T-helper 17 cell (primary cell): ENCODE data around the gene ENOPH1. TPM values are rescaled to one million over a fixed set of nuclear protein-coding genes. Genes with fewer than 3 reads are reported as not detected.

Experiments used
- ATAC-seq: fragments of 150-1000 bp; cut with Tn5 transposase; 2 replicates; pipeline ENCODE4 v1.10.0; 2021; ENCODE audit warnings: mild to moderate bottlenecking, moderate library complexity
- DNase-seq, 3 donors: peaks; one replicate each; pipeline versions ENCODE4 v3.0.0 to v3.0.0-alpha.2; 2020 to 2021
- H3K9me3 ChIP-seq: one replicate; pipeline ENCODE4 v1.7.0; 2013; ENCODE audit warnings: low read length, mild to moderate bottlenecking; ENCODE audit not compliant: control insufficient read depth, poor library complexity, severe bottlenecking
- H3K27ac Mint-ChIP-seq: one replicate; pipeline ENCODE4 v1.8.0; 2022; ENCODE audit warnings: mild to moderate bottlenecking, moderate library complexity, mixed read lengths
- H3K27me3 Mint-ChIP-seq: one replicate; pipeline ENCODE4 v1.8.0; 2022; ENCODE audit warnings: mixed read lengths
- H3K36me3 Mint-ChIP-seq: one replicate; pipeline ENCODE4 v1.8.0; 2022; ENCODE audit warnings: low read depth, mixed read lengths
- H3K4me1 Mint-ChIP-seq: one replicate; pipeline ENCODE4 v1.8.0; 2022; ENCODE audit warnings: mild to moderate bottlenecking, mixed read lengths
- H3K4me3 Mint-ChIP-seq: one replicate; pipeline ENCODE4 v1.8.0; 2022; ENCODE audit warnings: mild to moderate bottlenecking, moderate library complexity, mixed read lengths
- total RNA-seq, 4 donors: library from RNA in 2 of 4; stranded (reverse) in 2 of 4; gene quantifications; one replicate each; pipeline ENCODE4 v1.2.3 and lab custom pipeline; 2022 to 2026

ENOPH1 gene
- total RNA-seq, 2 donors from 2014 or later, result 18.3 to 22.4 TPM

DNA sequence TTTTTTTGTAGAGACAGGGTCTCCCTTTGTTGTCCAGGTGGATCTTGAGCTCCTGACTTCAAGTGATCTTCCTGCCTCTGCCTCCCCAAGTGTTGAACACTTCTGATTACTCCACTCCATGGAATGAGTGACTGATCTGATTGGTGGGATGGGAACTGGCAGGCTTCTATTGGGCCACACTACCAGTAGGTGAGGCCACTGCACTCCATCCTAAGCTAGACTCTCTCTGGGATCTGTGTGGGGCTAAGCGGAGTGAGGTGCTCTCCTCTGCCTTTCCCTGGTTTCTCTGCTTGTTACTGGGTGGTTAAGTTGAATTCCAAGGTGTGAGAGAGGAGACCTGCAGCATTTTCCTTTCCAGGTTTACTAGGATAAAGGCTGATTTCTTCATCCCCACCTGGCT, 58.7 kb downstream of the ENOPH1 start:
- Mint-ChIP-seq H3K27ac (no peak overlapping the region), H3K36me3 (no peaks in the 10 kb centered on the region), H3K4me1 (no peaks in the 10 kb centered on the region), H3K4me3 (no peak overlapping the region), H3K27me3 (no peaks in the 10 kb centered on the region)
- no peaks in the 10 kb centered on the region for H3K9me3 ChIP-seq
- ATAC-seq, result no peak
- DNase-seq, result no peak

- H3K36me3 Mint-ChIP-seq, result peaks cover 3% of the 10 kb centered on the region
- DNase-seq, result no peak
- no peak overlapping the region for H3K27ac Mint-ChIP-seq
- H3K9me3 ChIP-seq, result no peaks in the 10 kb centered on the region
- no peak for ATAC-seq
- no peaks in the 10 kb centered on the region for H3K4me1 Mint-ChIP-seq
- H3K27me3 Mint-ChIP-seq, result no peaks in the 10 kb centered on the region
- no peak overlapping the region for H3K4me3 Mint-ChIP-seq
These were observed 59.6 kb downstream of the ENOPH1 start for GRCh38 chr4:82489987-82490386.

GRCh38 chr4:82491251-82491960, 61.0 kb downstream of the ENOPH1 start:
- H3K36me3 Mint-ChIP-seq, result peaks cover 3% of the 10 kb centered on the region

DNA sequence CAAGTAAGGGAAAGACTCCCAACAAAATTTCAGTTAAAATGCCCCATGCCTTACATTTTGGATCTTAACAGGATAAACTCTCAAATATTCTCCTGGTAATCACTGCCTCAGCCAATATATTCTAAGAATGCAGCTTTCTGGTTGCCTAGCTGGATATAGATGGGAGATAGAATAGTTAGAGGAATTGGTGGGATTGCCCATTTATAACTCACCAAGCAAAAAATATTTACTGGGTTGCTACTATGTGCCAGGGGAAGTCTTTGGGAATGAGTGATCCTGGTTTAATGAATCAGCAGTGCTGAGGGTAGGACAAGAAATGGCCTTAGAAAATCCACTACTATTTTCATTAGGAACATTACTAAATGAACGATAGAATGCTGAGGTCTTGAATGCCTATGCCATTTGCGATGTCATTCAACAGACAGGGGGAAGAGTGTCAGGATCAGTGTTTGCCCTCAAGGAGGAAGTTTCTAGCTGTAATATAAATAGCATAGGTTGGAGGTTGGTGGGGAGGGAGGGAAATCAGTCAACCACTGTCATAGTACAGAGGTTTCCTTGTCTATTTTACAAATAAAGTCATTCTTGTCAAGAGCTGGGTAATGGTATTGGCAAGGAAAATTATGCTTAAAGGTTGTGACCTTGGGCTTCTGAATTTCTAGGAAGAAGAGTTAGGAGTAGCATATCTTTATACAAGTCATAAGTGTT, 63.5 kb downstream of the ENOPH1 start:
- Mint-ChIP-seq H3K27me3 (peaks cover 6% of the 10 kb centered on the region), H3K4me1 (no peaks in the 10 kb centered on the region)

More at GRCh38 chr4:82491251-82491960, 61.0 kb downstream of the ENOPH1 start:
- Mint-ChIP-seq H3K27me3 (peaks cover 6% of the 10 kb centered on the region), H3K27ac (no peak overlapping the region), H3K4me3 (no peak overlapping the region), H3K4me1 (no peaks in the 10 kb centered on the region)
- ATAC-seq, result no peak
- DNase-seq, result no peak
- no peaks in the 10 kb centered on the region for H3K9me3 ChIP-seq

DNA sequence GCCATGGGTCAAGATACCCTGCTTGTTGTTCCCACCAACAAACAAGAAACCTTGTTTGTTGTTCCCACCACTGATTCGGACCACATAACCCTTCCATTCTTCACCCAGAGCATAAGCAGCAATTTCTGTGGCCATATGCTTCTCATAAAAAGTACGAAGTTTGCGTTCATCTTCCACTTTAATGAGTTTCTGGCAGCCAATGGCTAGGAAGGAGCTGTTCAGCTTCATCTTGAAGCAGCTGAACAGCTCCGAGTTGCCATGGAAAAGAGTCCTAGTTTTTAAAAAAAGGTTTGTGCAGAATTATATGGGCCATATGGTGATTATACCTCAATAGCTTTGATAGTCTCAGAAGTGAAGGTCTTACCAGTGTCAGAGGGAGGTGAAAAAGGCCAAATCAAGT, 65.3 kb downstream of the ENOPH1 start:
- Mint-ChIP-seq H3K27me3 (peaks cover 6% of the 10 kb centered on the region), H3K4me3 (no peak overlapping the region), H3K4me1 (no peaks in the 10 kb centered on the region), H3K27ac (no peak overlapping the region), H3K36me3 (peaks cover 3% of the 10 kb centered on the region)
- H3K9me3 ChIP-seq, result no peaks in the 10 kb centered on the region
- ATAC-seq, result no peak
- DNase-seq, result no peak

More for the DNA sequence above, 63.5 kb downstream of the ENOPH1 start:
- DNase-seq (no peak), ATAC-seq (no peak)
- Mint-ChIP-seq H3K36me3 (peaks cover 3% of the 10 kb centered on the region), H3K4me3 (no peak overlapping the region), H3K27ac (no peak overlapping the region)
- no peaks in the 10 kb centered on the region for H3K9me3 ChIP-seq

GRCh38 chr4:82496349-82496748, 66.0 kb downstream of the ENOPH1 start:
- Mint-ChIP-seq H3K36me3 (peaks cover 3% of the 10 kb centered on the region), H3K4me3 (no peak overlapping the region), H3K27me3 (peaks cover 10% of the 10 kb centered on the region), H3K4me1 (no peaks in the 10 kb centered on the region), H3K27ac (no peak overlapping the region)
- no peak for DNase-seq
- H3K9me3 ChIP-seq, result no peaks in the 10 kb centered on the region
- ATAC-seq, result no peak

GRCh38 chr4:82499738-82500434, 69.5 kb downstream of the ENOPH1 start:
- ATAC-seq, result no peak
- no peaks in the 10 kb centered on the region for H3K9me3 ChIP-seq
- Mint-ChIP-seq H3K4me1 (no peaks in the 10 kb centered on the region), H3K36me3 (peaks cover 1% of the 10 kb centered on the region), H3K4me3 (no peak overlapping the region), H3K27ac (no peak overlapping the region), H3K27me3 (peaks cover 13% of the 10 kb centered on the region)
- no peak for DNase-seq

GRCh38 chr4:82500435-82501153, 70.2 kb downstream of the ENOPH1 start:
- Mint-ChIP-seq H3K36me3 (no peaks in the 10 kb centered on the region), H3K27me3 (peaks cover 10% of the 10 kb centered on the region), H3K4me3 (no peak overlapping the region), H3K27ac (no peak overlapping the region), H3K4me1 (no peaks in the 10 kb centered on the region)
- ATAC-seq (no peak), DNase-seq (no peak)
- H3K9me3 ChIP-seq, result no peaks in the 10 kb centered on the region

GRCh38 chr4:82501154-82501442, 70.7 kb downstream of the ENOPH1 start:
- Mint-ChIP-seq H3K4me3 (no peak overlapping the region), H3K36me3 (no peaks in the 10 kb centered on the region), H3K4me1 (no peaks in the 10 kb centered on the region), H3K27me3 (peaks cover 7% of the 10 kb centered on the region), H3K27ac (no peak overlapping the region)
- no peaks in the 10 kb centered on the region for H3K9me3 ChIP-seq
- ATAC-seq, result no peak
- DNase-seq, result no peak

DNA sequence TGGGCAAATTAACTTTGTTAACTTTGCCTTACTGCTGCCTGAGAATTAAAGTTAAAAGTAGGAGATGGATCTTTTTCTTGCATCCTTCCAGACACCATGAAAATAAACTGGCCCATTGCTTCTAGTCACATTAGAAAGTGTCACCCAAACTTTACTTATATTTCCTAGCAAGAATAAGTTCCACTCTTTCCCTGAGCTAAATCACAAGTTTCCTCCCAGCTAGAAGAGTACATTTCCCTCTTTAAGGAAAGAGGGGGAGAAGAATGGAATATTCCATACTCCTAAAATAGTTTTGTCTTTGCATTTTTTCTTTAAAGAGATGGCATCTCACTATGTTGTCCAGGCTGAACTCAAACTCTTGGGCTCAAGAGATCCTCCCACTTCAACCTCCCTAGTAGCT, 77.6 kb downstream of the ENOPH1 start:
- ATAC-seq (no peak), DNase-seq (no peak)
- Mint-ChIP-seq H3K27ac (no peak overlapping the region), H3K4me3 (no peak overlapping the region), H3K4me1 (no peaks in the 10 kb centered on the region), H3K36me3 (no peaks in the 10 kb centered on the region), H3K27me3 (peaks cover 34% of the 10 kb centered on the region)
- no peaks in the 10 kb centered on the region for H3K9me3 ChIP-seq

DNA sequence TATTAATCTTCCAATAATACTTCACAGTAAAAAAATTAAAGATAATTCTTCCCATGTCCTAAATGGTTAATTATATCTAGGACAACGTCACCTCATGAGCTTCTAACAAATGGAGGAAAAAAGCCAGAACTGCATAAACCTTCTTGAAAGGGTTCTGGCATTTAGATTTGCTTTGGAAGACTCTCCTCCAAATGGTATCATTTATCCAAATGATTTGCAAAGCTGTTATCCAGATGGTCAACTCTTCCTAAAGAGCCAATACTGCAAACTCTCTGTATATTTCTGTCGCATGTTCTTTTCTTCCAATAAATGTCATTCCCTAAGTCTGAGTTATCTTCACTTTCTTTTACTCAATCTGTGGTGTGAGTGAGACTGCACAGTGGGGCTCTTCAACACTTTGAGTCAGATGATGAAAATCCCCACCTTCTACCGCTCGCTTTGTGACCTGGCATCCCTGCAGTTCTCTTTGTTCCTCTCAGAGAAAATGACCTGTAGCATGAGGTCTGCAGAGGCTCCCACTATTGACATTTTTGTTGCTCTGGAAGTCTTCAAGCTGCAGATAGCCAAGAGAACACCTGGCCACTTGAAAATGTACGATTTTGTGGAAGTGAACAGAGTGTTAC, 78.5 kb downstream of the ENOPH1 start:
- H3K27ac Mint-ChIP-seq, result no peak overlapping the region
- peaks cover 43% of the 10 kb centered on the region for H3K27me3 Mint-ChIP-seq
- H3K36me3 Mint-ChIP-seq, result no peaks in the 10 kb centered on the region
- ATAC-seq, result no peak
- no peaks in the 10 kb centered on the region for H3K4me1 Mint-ChIP-seq
- DNase-seq, result no peak
- no peak overlapping the region for H3K4me3 Mint-ChIP-seq
- no peaks in the 10 kb centered on the region for H3K9me3 ChIP-seq

- ATAC-seq (no peak), DNase-seq (no peak)
- Mint-ChIP-seq H3K27ac (no peak overlapping the region), H3K4me3 (no peak overlapping the region), H3K4me1 (no peaks in the 10 kb centered on the region), H3K27me3 (peaks cover 46% of the 10 kb centered on the region), H3K36me3 (no peaks in the 10 kb centered on the region)
- no peaks in the 10 kb centered on the region for H3K9me3 ChIP-seq
These were observed 79.8 kb downstream of the ENOPH1 start for GRCh38 chr4:82510216-82510615.
